Dermis microvascular lymphatic vessel endothelial cell (primary cell): ENCODE measurements around the gene ZNF786. TPM values are rescaled to one million over a fixed set of nuclear protein-coding genes. Genes with fewer than 3 reads are reported as not detected.
"Not testable (repeated sequence)": the region's sequence is repeated elsewhere in the genome, so short reads cannot be mapped to it uniquely, and the experiment has no call there.

Source experiments
- DNase-seq, 2 donors: peaks; one replicate each; pipeline versions ENCODE4 v3.0.0 to v3.0.0-alpha.2; 2010; ENCODE audit warnings: low read depth in 2 of 2
- total RNA-seq: library from RNA; depleted of rRNA; stranded (reverse); fragments of >200 nt; gene quantifications from 2 replicates; pipeline ENCODE4 v1.2.1, GENCODE V29; 2014

The ZNF786 gene
- total RNA-seq, 1 donor from 2014 or later, result 4.9 TPM

DNA sequence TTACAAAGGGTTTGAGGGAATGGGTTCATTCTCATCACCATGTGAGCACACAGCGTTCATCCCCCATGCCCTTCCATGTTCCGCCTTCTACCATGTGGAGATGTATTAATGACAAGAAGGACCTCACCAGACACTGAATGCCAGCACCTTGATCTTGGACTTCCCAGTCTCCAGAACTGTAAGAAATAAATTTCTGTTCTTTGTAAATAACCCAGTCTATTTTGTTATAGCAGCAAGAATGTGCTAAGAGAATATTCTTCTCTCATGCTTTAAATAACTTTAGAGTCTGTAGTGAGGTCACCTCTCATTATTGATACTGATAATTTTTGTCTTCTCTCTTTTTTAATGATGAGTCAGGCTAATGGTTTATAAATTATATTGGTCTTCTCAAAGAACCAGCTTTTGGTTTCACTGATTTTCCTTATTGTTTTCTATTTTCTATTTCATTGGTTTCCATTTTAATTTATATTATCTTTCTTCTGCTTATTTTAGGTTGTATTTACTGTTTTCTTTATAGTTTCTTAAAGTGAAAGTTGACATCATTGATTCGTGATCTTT is 59.1 kb downstream of the ZNF786 start:
- DNase-seq, result no peak

DNA sequence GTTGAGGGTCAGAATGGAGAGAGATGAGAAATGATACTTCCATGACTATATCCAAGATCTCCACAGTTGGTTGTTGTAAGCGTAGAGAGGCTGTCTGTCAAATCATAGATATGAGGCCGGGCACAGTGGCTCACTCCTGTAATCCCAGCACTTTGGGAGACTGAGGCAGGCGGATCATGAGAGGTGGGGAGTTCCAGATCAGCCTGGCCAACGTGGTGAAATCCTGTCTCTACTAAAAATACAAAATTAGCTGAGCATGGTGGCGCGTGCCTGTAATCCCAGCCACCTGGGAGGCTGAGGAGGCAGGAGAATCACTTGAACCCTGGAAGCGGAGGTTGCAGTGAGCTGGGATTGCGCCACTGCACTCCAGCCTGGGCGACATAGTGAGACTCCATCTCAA is 60.1 kb downstream of the ZNF786 start:
- DNase-seq, result not testable (repeated sequence)

DNA sequence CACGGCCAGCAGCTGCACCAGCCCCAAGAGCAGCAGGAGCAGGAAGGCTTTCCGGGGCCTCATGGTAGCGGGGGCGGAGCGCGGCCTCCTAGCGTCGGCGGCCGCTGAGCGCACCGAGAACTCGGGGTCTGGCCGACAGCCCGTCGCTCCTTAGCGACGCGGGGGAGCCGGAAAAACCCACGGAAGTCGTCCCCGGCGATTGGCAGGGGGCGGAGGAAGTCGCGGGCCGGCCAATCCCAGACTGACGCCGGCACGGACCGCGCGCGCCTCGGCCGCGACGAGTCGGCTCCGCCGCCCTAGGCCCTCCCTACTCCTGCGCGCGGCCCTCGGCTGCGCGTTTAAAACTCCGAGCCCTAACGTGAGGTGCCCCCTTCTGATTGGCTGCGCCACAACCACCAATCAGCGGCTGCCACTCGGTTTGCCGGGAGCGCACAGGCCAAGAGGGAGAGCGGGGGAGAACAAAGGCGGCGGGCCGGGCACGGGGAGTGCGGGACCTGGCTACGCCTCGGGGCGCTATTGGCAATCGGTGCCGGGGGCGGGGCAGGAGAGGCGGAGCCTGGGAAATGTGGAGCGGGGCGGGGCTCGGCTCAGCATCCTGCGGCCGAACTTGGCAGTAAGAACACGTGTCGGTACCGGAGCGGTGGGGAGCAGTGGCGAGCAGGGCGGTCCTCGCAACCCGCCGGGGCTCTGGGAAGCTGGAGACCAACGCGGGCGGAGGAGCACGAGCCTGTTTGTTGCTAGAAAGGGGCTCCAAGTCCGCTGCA is 62.0 kb downstream of the ZNF786 start, which contains the start of gene PDIA4:
TSS of gene PDIA4 (minus strand) at position 160 of the 764 bp plus-strand sequence. CDS start at position 63, 97 bp downstream.
- peak; percentile 97 to 100 for DNase-seq

DNA sequence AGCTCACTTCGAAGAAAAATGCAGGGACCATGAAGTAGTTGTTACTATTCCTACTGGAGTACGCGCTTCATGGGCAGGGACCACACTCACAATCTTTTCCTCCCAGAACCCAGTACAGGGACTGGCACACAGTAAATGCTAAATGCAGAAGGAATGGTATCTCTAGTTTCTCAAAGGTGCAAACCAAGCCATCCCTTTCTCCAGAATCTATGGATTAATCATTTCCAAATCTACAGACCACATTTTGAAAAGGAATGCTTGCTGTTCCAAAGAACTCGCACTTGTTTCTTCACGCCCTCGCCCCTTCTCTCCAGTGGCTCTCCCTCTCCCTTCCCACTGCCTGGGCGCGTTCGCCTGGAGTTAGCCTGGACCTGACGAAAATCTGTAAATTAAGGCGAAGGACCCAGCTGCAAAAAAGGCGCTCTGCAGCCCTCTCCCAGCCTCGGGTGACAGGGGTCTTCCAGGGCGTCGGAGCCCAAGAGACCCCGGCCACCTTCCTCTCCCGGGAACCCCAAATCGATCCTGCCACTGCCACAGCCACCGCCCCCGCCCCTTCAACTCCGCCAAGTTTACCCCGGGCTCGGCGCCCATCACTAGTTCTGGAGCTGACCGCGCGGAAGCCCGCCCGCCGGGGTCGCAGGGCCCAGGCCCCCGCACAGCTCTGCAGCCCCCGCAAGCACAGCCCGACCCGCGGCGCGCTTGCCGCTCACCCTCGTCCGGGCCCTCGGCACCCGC is 62.7 kb downstream of the ZNF786 start:
- DNase-seq, result peak in 1 of 2 donors; percentile 53

DNA sequence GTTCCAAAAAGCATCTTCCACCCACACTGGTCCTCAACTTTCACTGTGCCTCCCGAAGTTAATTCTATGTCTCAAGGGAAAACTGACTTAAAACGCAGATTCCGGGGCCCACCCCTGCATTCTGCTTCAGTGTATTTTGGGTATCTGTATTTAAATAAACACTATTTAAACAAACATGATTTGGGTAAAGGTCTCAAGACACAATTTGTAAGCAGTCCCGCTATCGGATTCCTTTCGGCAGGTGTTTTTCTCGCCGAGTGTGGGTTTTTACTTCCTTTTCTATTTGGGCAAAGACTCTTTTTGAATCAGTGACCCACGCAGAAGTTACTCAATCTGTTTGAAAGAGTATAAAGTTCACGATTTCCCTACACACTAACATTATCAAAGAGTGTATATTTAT is 63.5 kb downstream of the ZNF786 start:
- DNase-seq, result no peak

DNA sequence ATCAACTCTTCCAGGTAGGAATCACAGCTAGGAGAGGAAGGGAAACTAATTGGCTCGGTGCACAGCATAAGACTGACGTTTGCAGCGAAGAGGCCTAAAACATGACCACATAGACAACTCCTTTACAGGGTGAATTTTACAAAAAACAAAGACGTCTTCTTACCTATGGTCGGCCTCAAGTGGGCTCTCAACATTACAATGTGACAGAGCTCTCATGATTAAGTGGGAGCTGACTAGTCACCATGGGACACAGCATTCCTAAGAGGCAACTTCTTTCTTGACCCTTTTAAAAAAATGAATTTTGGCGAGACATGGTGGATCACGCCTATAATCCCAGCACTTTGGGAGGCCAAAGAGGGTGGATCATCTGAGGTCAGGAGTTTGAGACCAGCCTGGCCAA is 66.9 kb downstream of the ZNF786 start:
- no peak for DNase-seq

DNA sequence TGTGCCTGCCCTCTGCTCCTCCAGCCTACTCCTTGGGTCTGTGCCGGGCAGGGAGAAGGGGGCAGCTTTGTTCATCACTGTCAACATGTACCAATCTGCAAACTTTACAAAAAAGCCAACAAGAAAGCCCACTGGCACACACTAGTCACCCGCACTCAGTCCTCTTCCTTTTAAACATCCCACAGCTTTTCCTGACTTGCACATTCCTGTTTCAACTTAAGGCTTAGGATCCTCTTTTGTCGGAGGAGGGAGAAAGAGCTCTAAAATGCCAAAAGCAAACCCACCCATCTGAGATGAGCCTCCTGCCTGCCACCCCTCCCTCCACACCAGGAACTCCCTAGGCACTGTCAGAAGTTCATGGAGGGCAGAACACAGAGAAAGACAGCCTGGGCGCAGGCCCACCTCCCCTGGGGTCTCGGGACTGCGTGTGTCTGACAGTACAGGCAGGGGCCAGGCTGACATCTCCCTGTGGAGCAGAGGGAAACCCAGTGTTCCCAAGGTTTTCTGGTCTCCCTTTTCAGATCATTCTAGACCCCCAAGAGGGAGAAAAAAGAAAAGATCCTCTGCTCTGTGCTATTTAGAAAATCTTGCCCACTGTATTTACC is 67.7 kb downstream of the ZNF786 start:
- DNase-seq, result no peak

DNA sequence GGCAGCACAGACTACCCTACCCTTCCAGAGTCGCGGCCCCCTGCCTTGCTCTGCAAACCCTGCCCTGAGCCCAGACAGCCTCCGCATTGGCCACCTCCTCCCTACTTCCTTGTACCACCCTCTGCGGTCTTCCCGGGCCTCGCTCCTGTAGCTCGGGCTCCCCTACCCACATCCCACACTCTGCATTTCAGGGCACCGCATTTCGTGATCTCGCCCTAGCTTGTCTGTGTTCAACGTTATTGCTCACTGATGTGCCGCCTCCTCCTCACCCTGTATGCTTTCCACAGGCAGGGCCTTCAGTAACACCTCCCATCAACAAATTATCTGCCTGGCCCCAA is 68.8 kb downstream of the ZNF786 start:
- no peak for DNase-seq

DNA sequence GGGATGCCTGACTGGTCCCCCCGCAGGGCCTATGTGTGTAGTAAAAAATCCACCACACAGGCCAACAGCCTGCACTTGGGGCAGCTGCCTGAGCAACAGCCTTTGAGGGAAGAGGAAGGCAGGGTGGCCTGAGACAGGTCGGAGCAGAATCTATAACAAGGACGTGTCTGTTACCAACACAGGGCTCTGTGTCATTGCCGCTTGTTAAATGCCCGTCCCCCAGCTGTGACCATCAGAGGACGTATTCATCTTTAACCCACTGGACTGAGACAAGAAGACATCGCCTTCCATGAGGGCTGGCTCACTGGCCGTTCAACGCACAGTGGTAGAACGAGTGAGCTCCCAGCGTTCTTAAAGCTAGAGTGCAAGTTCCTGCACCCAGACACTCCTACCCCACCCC is 70.0 kb downstream of the ZNF786 start:
- no peak for DNase-seq

Other genes with a start within 250 kb of the ZNF786 start
- gene EZH2, start 206.4 kb downstream of the ZNF786 start, total RNA-seq, result 8.5 and 11.8 TPM in 2 replicates
- gene PDIA4, start 62.2 kb downstream of the ZNF786 start, total RNA-seq, result 239 and 243 TPM in 2 replicates
- gene ZNF425, start 35.6 kb upstream of the ZNF786 start, total RNA-seq, result 1.5 and 2.5 TPM in 2 replicates
- gene ZNF398, start 56.7 kb upstream of the ZNF786 start, total RNA-seq, result 5.0 and 7.2 TPM in 2 replicates
- 22.9 and 27.1 TPM in 2 replicates for gene ZNF282, start 104.8 kb upstream of the ZNF786 start, total RNA-seq
- 2.8 and 4.2 TPM in 2 replicates for gene ZNF212, start 148.9 kb upstream of the ZNF786 start, total RNA-seq
- 3.1 and 4.2 TPM in 2 replicates for gene ZNF783, start 171.5 kb upstream of the ZNF786 start, total RNA-seq